NCI-H82 (cell line): ENCODE data around the gene CASKIN2.
"Not testable (repeated sequence)": the region's sequence is repeated elsewhere in the genome, so short reads cannot be mapped to it uniquely, and the experiment has no call there.

ENCODE experiments used
- DNase-seq: peaks from one replicate; lab custom pipeline; 2025; lab: John Stamatoyannopoulos, UW

Gene CASKIN2

GRCh38 chr17:75468291-75468754 lies 47.0 kb downstream of the CASKIN2 start:
- no peak for DNase-seq

DNA sequence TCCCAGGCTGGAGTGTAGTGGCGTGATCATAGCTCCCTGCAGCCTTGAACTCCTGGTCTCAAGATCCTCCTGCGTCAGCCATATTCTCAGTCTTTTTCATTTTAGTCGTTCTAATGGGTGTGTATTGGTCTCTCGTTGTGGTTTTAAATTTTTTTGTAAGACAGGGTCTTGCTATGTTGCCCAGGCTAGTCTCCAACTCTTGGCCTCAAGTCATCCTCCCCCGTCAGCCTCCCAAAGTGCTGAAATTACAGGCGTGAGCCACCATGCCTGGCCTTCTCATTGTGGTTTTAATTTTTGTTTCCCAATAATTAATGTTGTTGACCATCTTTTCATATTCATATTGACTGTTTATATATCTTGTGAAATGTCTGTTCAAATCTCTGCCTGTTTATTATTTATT lies 50.3 kb downstream of the CASKIN2 start:
- DNase-seq, result no peak

DNA sequence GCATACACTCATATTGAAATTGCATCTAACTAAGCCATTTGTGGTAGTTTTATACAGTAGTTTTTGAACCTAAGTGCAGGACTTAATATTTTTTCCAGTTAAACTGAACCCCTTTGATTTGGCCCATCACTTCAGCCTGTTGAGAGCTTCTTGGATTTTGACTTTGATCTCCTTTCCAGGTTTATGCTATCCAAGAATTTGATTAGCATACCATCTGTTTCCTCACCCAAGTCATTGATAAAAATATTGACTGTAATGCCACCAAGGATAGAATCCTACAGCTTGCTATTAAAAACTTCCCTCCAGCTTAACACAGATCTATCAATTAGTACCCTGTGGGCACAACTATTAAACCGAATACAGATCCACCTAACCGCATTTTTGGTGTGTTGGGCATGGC lies 51.7 kb downstream of the CASKIN2 start:
- DNase-seq, result no peak

DNA sequence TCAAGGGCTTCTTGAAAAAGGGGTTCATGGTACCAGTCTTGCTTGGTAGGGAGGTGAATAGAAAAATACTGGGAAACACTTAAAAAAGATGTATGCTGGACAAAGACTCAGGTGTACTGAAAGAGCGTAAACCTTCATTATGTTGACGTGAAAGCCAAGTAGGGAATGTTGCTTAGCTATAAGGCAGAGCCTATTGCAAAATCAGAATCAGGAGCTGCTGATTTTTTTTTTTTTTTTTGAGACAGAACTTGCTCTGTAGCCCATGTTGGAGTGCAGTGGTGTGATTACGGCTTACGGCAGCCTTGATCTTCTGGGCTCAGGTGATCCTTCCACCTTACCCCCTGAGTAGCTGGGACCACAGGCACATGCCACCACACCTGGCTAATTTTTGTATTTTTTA lies 55.0 kb downstream of the CASKIN2 start:
- no peak for DNase-seq

DNA sequence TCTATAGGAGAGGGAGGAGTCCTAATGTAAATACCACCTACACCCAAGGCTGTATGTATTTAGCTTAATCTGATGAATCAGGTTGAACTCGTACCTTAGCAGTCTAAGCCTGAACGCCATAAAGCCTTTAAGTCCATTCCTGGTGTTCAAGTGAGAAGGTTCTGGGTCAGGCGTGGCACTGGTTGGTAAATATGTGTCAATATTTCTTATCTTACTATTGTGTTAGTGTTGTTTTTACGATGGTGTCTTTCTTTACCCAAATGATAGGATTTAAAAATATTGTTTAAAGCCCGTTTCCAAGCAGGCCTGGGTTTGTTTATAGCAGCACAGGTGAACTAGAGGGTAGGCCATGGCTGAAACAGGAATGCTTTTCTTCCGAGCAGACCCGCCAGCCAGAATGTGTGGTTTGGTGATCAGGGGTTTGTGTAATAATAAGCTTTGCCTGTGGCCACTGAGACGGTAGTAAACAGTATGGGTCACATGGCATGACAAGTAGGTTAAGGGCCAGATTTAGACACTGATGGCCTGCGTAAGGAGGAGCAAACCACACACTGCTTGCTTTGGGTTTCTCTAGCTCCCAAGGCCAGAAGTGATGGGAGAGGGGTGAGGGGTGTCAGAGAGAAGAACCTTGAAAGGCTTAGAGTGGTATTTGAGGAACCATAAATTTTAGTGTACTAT lies 55.6 kb downstream of the CASKIN2 start:
- DNase-seq, result peak; percentile 80

GRCh38 chr17:75459246-75459589 lies 56.1 kb downstream of the CASKIN2 start:
- DNase-seq, result no peak

GRCh38 chr17:75457047-75457654 lies 58.2 kb downstream of the CASKIN2 start:
- peak; percentile 82 for DNase-seq

DNA sequence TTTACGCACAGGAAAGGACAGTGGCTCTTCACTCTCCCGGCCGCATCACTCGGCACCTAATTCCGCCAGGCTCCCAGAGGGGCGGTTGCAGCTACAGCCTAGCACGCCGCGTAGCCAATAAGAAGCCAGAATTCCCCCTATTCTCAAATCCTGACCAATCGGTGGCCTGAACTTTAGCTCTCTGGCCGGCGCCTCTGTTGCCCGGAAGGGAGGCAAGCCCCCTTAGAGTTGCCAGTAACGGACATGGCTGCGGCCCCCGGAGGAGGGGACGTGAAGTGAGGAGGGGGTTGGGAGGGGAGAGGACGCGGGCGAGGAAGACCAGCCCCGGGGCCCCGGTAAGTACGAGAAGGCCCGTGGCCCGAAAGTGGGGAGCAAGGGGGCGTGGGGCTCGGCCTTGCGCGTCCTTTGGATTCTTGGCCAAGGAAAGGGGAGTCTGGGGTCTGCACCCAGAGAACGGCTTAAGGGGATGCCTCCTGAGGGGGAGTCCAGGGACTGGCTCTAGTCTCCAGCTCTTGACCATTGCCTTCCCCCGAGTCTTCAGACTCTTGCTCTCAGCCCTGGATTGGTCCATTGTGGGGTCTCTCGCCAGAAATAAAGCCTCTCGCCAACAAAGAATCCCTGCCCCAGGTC lies 58.8 kb downstream of the CASKIN2 start, which contains the start of gene TMEM94:
Gene TMEM94, plus strand, starts transcription at position 219 of the 630 bp plus-strand sequence. CDS start 15,271 bp downstream, outside the sequence.
- peak; percentile 100 for DNase-seq

- DNase-seq, result peak; percentile 87
Measured at GRCh38 chr17:75456039-75456416, 59.3 kb downstream of the CASKIN2 start.

- DNase-seq, result not testable (repeated sequence)
Measured at GRCh38 chr17:75454672-75455071, 60.7 kb downstream of the CASKIN2 start.

- DNase-seq, result no peak
Measured at GRCh38 chr17:75454193-75454592, 61.1 kb downstream of the CASKIN2 start.

- DNase-seq, result no peak
Measured at GRCh38 chr17:75450270-75450669, 65.1 kb downstream of the CASKIN2 start.
